HUES6 (cell line): ENCODE data around the gene SMNDC1.
"Not testable (repeated sequence)": the region's sequence is repeated elsewhere in the genome, so short reads cannot be mapped to it uniquely, and the experiment has no call there.

ENCODE experiments used
- H3K27ac ChIP-seq: 2 replicates; pipeline ENCODE4 v1.7.0; 2013; ENCODE audit warnings: low read depth, mild to moderate bottlenecking, low read length, inconsistent platforms
- H3K27me3 ChIP-seq: 2 replicates; pipeline ENCODE4 v1.6.1; 2013; ENCODE audit warnings: low read length; ENCODE audit not compliant: control insufficient read depth, insufficient read depth
- H3K36me3 ChIP-seq: 2 replicates; pipeline ENCODE4 v1.6.1; 2013; ENCODE audit warnings: low read length; ENCODE audit not compliant: control insufficient read depth, insufficient read depth
- H3K4me1 ChIP-seq: 2 replicates; pipeline ENCODE4 v1.6.1; 2013; ENCODE audit warnings: low read length; ENCODE audit not compliant: control insufficient read depth, insufficient read depth
- H3K4me3 ChIP-seq: 2 replicates; pipeline ENCODE4 v1.5.1; 2013; ENCODE audit warnings: low read depth, low read length
- H3K9ac ChIP-seq: one replicate; pipeline ENCODE4 v1.6.1; 2013; ENCODE audit warnings: mild to moderate bottlenecking, low read length
- H3K9me3 ChIP-seq: 2 replicates; pipeline ENCODE4 v1.6.1; 2013; ENCODE audit warnings: low read depth, low read length; ENCODE audit not compliant: control insufficient read depth, insufficient read depth

The SMNDC1 gene

DNA sequence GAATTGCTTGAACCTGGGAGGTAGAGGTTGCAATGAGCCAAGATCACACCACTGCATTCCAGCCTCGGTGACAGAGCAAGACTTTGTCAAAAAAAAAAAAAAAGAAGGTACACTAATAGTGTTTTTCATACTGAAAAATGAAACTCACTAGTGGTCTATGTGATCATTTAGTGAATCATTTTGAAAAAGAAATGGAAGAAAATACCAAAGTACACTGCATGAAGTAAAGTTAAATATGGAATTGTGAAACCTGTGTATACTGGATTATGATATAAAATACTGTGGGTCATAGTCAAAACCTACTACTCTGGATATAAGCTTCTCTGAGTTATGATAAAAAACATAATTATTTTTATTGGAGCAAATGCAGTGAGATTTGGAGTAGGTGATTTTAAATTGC is 55.2 kb downstream of the SMNDC1 start:
- H3K9ac ChIP-seq, H3K9me3 ChIP-seq, H3K4me1 ChIP-seq, H3K27ac ChIP-seq, H3K27me3 ChIP-seq, H3K36me3 ChIP-seq, H3K4me3 ChIP-seq: not testable (repeated sequence)

DNA sequence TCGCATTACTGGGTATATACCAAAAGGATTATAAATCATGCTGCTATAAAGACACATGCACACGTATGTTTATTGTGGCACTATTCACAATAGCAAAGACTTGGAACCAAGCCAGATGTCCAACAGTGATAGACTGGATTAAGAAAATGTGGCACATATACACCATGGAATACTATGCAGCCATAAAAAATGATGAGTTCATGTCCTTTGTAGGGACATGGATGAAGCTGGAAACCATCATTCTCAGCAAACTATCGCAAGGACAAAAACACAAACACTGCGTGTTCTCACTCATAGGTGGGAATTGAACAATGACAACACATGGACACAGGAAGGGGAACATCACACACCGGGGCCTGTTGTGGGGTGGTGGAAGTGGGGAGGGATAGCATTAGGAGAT is 56.9 kb downstream of the SMNDC1 start:
- H3K36me3 ChIP-seq, H3K9me3 ChIP-seq, H3K27me3 ChIP-seq, H3K27ac ChIP-seq, H3K4me3 ChIP-seq, H3K9ac ChIP-seq: not testable (repeated sequence)
- peaks cover 12% of the 10 kb centered on the region for H3K4me1 ChIP-seq

DNA sequence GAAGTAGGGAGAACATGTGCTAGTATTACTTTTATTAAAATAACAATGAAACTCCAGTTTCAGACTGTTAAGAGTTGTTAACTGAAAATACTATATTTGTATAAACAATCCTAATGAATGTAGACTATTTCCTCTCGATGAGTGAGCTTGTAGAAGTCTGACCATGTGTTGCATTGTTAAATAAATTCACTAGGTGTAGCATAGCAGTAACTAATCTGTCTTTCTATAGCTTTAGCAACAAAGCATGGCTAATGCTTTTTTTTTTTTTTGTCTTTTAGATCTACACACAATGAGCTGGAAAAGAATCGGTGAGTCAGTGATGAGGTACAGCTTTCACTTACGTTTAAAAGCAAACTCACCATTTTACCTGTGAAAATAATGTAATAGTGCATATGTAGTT is 60.2 kb downstream of the SMNDC1 start:
- no peaks in the 10 kb centered on the region for H3K27me3 ChIP-seq
- H3K36me3 ChIP-seq: peaks cover 7% of the 10 kb centered on the region; the same call in 1 of the 2 replicates
- no peak overlapping the region for H3K9ac ChIP-seq
- H3K4me1 ChIP-seq: peaks cover 16% of the 10 kb centered on the region
- H3K27ac ChIP-seq: no peak overlapping the region
- no peak overlapping the region for H3K4me3 ChIP-seq
- H3K9me3 ChIP-seq: no peaks in the 10 kb centered on the region

DNA sequence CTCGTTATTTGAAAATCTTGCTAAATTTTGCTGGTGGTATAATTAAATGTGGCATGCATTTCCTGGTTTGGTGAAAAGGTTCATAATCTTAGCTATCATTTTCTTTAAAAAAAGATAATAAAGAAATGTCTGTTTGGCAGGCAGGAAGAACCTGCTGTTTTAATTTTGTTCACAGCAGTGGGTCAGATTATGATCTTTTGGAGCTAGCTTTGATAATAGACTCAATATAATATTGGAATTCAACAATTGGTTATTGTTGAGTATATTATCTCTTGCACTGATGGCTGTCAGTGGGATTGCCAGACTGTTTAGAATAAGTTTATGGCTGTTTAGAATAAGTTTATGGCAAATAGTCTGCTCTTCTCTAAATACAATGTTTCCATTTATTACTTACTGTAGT is 62.2 kb downstream of the SMNDC1 start:
- H3K9ac ChIP-seq: no peak overlapping the region
- no peak overlapping the region for H3K27ac ChIP-seq
- H3K36me3 ChIP-seq: peaks cover 7% of the 10 kb centered on the region; the same call in 1 of the 2 replicates
- H3K27me3 ChIP-seq: no peaks in the 10 kb centered on the region
- H3K4me3 ChIP-seq: no peak overlapping the region
- peaks cover 16% of the 10 kb centered on the region for H3K4me1 ChIP-seq
- H3K9me3 ChIP-seq: no peaks in the 10 kb centered on the region

GRCh38 chr10:110241841-110242240 is 62.9 kb downstream of the SMNDC1 start:
- Histone ChIP-seq H3K27ac (no peak overlapping the region), H3K4me3 (no peak overlapping the region), H3K27me3 (no peaks in the 10 kb centered on the region), H3K9me3 (no peaks in the 10 kb centered on the region), H3K36me3 (peaks cover 7% of the 10 kb centered on the region; the same call in 1 of the 2 replicates), H3K4me1 (peaks cover 16% of the 10 kb centered on the region), H3K9ac (no peak overlapping the region)

GRCh38 chr10:110241407-110241806 is 63.3 kb downstream of the SMNDC1 start:
- no peak overlapping the region for H3K4me3 ChIP-seq
- H3K9ac ChIP-seq: no peak overlapping the region

More at GRCh38 chr10:110241407-110241806, 63.3 kb downstream of the SMNDC1 start:
- H3K4me1 ChIP-seq: peaks cover 16% of the 10 kb centered on the region
- peaks cover 6% of the 10 kb centered on the region; the same call in 1 of the 2 replicates for H3K36me3 ChIP-seq
- no peak overlapping the region for H3K27ac ChIP-seq
- no peaks in the 10 kb centered on the region for H3K27me3 ChIP-seq
- no peaks in the 10 kb centered on the region for H3K9me3 ChIP-seq
